Sciatic nerve (tissue), 2 donors: ENCODE results near the gene BMP10. TPM values are rescaled to one million over a fixed set of nuclear protein-coding genes. Genes with fewer than 3 reads are reported as not detected.
A peak's percentile ranks its signal among the peaks of the same experiment; 100 is the strongest.

Experiments used
- ATAC-seq: fragments of 200-7000 bp; cut with Tn5 transposase; one replicate; pipeline ENCODE4 v1.9.1; 2020; ENCODE audit warnings: mild to moderate bottlenecking, moderate library complexity
- DNase-seq: peaks from one replicate; pipeline ENCODE4 v3.0.0-alpha.2; 2020; ENCODE audit warnings: low spot score
- intact Hi-C: fragments of 100-400 bp; cut with DNase I; formaldehyde crosslinking; loops from one replicate; pipeline ENCODE4 v1.14.2; 2022
- total RNA-seq: library from RNA; stranded (reverse); fragmentation: NEBNext Ultra II Directional; extraction: Animal tissue kit (Norgen Biotek cat#: 25700); gene quantifications from one replicate; pipeline ENCODE4 v1.2.1, GENCODE V29; 2021
- donor health status: DM: no; HTN: no; CAD: no.
- donor health status: DM: no; HTN: no; CAD: no.

Gene BMP10, protein sequence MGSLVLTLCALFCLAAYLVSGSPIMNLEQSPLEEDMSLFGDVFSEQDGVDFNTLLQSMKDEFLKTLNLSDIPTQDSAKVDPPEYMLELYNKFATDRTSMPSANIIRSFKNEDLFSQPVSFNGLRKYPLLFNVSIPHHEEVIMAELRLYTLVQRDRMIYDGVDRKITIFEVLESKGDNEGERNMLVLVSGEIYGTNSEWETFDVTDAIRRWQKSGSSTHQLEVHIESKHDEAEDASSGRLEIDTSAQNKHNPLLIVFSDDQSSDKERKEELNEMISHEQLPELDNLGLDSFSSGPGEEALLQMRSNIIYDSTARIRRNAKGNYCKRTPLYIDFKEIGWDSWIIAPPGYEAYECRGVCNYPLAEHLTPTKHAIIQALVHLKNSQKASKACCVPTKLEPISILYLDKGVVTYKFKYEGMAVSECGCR
- total RNA-seq: not detected

DNA sequence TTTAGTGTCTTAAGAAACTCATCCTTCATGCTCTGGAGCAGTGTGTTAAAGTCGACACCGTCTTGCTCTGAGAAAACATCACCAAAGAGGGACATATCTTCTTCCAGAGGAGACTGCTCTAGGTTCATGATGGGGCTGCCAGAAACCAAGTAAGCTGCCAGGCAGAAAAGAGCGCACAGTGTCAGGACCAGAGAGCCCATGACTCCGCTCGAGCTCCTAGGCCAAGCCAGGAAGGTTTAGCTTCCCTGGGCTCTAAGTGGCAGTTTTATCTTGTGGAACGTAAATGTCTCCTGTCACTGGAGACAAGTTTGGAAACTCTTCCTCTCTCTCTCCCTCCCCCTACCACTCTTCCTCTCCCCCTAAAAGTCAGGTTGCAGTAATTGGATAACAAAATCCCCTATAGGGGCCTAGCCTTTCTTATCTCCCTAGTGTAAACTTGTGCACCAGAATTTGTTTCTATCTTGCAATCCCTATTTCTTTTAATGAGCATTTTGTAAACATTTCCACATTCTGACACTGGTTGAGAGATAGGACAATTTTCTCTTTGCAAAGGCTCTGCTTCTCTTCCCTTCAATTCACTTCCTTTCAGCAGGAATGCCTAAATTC lies at the start of gene BMP10:
Gene BMP10, minus strand, starts transcription at position 239 of the 606 bp plus-strand sequence. Its CDS starts 39 bp downstream, at position 200.
- intact Hi-C loops: no loop called here
- no peak for DNase-seq
- no peak for ATAC-seq

DNA sequence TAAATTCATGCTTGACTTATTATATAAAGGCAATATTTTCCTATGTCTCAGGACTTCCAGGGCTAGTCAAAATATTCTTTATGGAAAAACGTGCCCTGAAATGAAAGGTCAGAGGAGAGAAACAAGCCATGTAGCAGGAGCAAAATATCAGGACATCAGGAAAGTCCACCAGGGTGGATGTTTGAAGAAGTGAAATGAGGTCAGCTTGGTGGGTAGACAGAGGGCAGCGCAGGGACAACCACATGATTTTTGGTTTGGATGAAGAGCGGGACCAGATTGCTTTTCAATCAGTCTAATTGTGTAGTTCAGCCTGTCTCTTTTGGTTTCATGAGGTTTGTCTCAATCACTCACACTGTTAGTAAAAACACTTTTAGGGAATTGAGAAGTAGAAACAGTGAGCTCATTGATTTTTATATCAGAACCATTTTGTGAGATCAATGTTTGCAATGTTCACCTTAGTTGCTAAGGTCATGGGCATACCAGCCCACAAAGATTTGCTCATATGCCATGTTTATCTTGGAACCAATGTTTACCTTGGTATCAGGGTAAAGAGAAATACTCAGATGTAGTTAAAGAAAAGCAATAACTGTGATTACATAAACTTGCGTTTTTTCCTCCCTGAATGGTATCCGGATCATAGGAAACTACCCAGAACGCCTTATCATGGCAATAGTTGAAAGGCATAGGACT lies 49.4 kb upstream of the BMP10 start:
- intact Hi-C loops: no loop called here
- ATAC-seq: no peak
- DNase-seq: no peak

DNA sequence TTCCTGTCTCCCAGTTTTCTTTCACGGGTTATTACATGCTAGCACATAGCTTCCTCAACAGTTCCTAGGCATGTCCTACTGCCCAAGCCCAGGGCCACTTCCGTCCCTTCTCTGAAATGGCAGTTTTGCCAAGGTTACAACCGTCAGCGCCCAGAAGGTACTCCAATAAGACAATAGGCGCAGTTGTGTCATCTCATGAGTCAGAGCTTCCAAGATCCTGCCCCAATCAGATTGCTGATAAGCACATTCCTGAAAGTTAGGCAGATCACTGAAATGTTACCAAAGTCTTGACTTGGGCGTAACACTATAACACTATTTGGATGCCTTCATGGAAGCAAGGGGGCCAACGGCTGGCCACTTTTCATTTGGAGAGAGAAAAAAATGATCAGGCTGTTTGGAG lies 47.3 kb upstream of the BMP10 start:
- DNase-seq (no peak), ATAC-seq (no peak)
- intact Hi-C loops: no loop called here

DNA sequence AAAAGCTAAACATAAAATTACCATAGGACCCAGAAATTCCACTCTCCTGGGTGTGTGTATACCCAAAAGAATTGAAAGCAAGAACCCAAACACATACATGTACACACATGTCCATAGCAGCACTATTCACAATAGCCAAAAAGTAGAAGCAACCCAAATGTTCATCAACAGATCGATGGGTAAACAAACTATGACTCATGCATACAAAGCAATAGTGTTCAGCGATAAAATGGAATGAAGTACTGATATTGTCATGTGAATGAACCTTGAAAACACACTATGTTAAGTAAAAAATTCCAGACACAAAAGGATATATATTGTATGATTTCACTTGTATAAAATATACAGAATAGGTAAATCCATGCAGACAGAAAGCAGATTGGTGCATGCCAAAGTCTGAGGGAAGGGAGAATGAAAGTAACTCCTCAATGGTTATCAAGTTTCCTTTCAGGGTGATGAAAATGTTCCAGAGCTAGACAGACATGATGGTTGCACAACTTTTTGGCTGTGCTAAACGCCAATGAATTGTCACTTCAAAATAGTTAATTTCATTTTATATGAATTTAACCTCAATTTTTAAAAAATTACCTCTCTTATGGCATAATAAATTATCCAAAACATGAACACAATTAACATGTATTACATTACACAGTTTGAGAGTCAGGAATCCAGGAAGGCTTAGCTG lies 46.0 kb upstream of the BMP10 start:
- ATAC-seq (peak; percentile 52), DNase-seq (no peak)
- intact Hi-C loops: no loop called here

DNA sequence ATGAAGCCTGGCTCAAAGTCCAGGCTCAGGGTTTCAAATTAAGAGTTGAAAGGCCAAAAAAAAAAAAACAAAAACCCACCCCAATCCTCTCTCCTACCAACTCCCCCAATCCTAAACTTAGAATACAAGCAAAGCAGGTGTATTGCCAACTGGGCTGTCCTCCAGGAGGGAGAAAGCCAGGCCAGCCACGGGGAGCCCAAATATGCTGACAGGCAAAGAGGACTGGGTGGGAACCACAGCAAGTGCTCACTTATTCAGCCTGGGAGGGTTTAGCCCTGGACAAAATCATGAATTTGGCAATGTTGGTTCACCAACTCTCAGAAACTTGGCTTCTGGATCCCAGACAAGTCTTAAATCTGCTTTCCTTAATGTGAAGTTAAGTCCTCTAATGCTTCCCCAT lies 45.0 kb upstream of the BMP10 start:
- intact Hi-C loops: no loop called here
- DNase-seq (no peak), ATAC-seq (peak; percentile 39)

DNA sequence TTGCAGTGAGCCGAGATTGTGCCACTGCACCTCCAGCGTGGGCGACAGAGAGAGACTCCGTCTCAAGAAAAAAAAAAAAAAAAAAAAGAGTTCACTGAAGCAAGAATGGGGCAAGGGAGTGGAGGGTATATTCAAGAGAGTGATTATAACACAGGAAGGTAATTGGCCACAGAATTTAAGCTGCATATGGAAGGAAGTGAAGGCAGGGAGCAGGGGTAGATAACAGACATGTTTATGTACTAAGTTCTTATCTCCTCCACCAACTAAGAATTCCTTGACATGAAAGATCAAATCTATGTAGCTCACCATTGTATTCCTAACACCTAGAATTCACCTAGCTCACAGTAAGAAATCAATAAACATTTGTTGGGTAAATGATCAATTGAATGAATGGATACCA lies 44.2 kb upstream of the BMP10 start:
- DNase-seq: no peak
- intact Hi-C loops: no loop called here
- ATAC-seq: no peak

DNA sequence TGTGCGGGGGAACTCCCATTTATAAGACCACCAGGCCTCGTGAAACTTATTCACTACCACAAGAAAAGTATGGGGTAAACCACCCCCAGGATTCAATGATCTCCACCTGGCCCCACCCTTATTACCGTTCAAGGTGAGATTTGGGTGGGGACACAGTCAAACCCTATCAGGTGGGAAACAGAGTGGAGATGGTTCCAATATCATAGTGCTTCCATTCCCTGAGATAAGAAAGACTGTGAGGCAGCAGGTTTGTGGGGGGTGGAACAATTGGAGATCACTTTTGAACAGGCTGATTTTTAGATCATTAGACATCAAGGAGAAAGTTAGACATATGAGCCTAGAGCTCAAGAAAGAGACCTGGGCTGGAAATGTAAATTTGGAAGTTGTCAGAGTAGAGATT lies 42.2 kb upstream of the BMP10 start:
- intact Hi-C loops: no loop called here
- no peak for ATAC-seq
- no peak for DNase-seq

DNA sequence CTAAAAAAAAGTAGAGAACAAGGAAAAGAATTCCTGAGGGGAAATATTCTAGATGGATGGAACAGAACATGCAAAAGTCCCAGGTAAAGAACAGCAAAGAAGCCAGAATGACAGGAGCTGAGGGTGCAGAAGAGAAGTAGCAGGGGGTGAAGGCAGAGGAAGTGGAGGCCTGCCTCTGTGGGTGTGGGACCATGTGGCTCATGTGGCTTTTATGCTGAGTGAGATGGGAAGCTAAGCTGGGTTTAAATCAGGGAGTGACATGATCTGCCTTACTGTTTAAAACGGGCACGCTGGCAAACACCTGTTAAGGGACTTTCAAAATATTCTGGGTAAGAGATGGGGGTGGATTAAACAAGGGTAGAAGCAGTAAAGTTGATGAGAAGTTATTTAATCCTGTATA lies 41.5 kb upstream of the BMP10 start:
- no peak for ATAC-seq
- intact Hi-C loops: no loop called here
- no peak for DNase-seq

DNA sequence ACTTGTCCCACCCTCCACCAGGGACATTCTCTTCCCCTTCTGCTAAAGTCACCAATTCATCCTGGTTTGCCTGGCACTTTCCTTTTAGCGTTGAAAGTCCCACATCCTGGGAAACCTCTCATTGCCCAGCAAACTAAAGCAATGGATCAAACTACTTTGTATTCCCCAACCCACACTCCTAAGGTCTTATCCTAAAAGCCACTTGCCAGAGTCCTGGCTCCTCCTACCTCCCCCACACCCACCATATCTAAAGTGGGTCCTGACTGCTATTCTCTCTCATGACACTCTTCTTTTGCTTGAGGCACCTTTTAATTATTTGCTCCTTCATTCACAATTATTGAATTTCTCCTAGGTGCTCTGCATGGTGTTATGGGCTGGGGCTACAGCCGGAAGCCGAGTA lies 40.9 kb upstream of the BMP10 start:
- ATAC-seq: no peak
- no peak for DNase-seq
- intact Hi-C loops: no loop called here

DNA sequence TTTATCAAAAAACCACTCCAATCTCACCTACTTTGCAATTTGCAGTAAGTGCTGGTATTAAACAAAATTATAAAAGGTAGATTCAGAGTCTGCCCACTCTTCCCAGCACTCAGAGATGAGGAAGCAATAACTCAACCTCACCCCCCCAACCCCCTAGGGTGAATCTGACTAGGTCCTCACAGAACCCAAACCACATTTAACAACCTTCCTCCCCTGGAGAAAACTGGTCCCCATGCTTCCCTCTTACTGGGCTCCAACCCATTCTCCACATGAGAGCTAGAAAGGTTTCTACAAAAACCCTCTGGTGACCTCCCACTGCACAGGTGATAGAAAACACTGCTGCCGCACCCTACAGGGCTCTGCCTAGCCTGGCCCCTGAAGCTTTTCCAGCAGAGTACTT lies 40.5 kb upstream of the BMP10 start:
- DNase-seq (no peak), ATAC-seq (no peak)
- intact Hi-C loops: no loop called here

DNA sequence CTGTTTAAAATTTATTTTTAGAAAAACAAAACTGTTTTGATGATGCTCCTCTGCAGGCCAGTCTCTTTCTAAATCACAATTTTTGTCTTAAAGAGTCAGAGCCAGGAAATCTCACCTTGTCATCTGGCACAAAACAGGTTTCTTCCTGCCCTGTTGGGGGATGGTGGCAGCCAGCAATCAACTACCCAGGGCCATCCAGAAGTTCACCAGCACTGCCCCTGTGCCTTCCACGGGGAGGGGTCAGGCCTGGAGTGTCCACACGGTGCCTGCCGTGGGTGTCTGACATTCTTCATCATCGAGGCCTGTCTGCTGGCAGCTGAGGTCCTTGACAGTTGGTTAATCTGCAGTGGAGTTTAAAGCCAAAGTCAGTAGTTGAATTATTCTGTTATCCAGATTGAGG lies 40.0 kb upstream of the BMP10 start:
- DNase-seq (no peak), ATAC-seq (no peak)
- intact Hi-C loops: no loop called here

DNA sequence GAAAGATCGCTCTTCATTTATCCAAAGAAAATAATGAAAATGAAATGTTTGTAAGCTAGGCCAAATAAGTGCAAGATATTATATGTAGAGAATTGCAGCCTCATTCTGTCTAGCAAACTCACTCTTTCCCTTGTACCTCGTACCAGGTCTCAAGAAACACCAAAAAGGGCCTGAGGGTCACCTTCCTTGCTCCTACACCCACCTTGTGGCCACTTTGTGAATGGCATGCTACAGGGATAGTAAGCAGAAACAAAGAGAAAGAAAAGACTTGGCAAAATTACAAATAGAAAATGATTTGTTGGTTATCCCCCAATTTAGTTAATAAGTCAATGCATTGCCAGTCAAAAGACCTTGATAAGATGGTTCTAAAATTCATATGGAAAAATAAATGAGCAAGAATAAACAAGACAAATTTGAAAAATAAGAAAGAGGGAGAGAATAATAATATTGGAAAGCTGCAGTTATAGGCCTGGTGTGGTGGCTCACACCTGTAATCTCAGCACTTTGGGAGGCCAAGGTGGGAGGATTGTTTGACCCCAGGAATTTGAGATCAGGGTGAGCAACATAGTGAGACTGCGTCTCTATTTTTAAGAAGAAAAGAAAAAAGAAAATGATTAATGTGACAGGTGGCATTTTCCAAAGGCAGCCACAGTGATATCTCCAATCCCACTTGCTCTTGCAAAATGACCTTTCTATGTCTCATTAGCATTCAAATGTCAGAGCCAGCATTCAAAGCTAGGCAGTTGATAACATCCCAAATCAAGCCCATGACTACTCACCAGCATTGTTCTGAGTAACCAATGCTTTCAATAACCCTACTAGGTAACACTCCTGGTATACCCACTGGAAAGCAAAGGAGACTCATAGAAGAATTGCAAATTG lies 38.8 kb upstream of the BMP10 start:
- peak; percentile 65 for ATAC-seq
- DNase-seq: peak; percentile 88
- intact Hi-C loops: loop anchor here (5.0 kb wide), 1 partner anchor 158 kb away; no protein-coding TSS in a partner anchor

DNA sequence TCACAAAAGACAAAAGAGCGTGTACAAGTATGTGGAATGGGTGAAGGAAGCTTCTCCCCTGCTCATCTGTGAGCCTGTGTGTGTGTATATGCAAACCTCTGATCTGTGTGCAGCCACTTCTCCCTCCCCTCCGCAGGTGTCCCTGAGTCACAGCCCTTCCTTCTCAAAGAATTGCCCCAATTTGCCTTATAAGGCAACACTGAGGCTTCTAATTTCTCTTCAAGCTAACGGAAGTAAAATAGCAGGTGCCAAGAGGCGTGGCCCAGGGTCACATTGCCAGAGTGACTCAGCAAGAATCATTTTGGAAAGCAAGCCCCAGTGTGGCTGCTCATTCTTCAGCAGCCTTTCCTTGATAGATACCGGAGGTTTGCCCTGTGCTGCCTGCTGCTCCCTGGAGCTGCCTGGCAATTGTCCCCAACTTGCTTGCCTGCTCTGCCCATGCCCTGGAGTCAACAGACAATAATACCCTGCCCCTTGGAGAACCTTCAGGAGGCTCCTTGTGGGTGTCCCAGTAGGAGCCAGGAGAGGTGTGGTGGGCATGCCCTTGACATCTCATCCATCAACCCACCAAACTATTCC lies 37.3 kb upstream of the BMP10 start:
- DNase-seq (peak; percentile 76), ATAC-seq (peak; percentile 87)
- intact Hi-C loops: loop anchor here (5.0 kb wide), 1 partner anchor 156 kb away; no protein-coding TSS in a partner anchor

DNA sequence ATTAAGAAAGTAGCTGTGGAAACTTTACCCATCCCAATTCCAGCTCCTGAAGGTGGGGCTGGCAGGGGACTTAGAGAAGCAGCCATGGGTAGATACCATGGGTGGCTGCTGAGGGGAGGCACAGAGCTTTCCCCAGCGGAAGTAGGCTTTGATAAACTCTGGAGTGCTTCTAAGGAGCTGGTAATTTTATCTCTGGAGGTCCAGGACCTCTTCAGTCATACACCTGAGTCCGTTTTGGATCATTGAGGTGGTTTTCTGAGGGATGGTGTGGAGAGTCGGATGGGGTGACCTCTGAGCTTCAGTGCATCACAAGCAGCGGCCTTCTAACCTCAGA lies 36.7 kb upstream of the BMP10 start:
- ATAC-seq (no peak), DNase-seq (no peak)
- intact Hi-C loops: loop anchor here (5.0 kb wide), 1 partner anchor 156 kb away; no protein-coding TSS in a partner anchor

DNA sequence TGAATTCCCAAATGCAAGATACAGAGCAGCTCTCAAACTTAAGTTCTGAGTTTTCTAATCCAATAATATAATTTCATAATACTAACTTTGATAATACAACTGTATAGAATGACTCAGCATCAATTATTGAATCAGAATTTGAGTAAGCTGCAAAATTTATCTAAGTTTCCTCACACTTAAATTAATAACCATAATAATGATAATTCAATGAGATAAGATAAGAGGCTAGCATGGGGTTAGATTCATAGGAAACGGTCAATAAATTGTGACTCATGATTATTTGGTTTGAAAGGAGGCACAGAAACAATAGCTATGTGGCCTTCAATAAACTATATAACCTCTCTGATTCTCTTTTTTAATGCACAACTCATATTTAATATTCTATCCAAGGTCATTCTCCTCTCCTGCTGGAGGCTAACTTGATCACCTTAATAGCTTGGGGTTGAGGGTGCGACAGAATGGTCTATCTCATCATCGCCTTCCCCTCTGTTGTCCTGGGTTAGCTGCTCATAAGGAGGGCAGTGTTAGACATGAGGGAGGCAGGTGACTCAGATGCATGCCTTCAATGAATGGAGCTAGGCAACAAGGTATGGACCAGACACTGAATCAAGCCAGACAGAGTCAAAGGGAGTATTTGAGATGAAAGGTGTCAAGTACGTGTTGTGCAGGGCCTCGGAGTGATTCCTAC lies 36.2 kb upstream of the BMP10 start:
- DNase-seq (no peak), ATAC-seq (no peak)
- intact Hi-C loops: loop anchor here (5.0 kb wide), 1 partner anchor 155 kb away; no protein-coding TSS in a partner anchor

DNA sequence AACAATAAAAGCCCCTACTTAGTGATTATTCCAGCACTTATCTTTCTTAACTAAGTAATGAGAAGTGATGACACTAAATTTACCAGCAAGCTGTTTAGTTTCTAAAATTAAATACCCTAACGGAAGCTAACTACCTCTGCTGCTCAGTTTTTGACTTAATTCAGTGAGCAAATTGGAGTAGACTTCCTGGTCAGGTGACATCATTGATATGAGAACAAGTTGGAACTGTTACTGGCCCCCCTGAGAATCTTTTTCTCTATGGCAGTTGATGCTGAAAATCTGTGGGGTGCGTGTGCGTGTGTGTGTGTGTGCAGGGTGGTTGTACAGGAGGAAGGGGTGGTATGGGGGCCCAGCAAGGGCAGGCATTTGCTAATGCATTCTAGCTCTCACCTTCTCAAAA lies 35.5 kb upstream of the BMP10 start:
- intact Hi-C loops: loop anchor here (5.0 kb wide), 1 partner anchor 154 kb away; no protein-coding TSS in a partner anchor
- ATAC-seq (no peak), DNase-seq (no peak)

DNA sequence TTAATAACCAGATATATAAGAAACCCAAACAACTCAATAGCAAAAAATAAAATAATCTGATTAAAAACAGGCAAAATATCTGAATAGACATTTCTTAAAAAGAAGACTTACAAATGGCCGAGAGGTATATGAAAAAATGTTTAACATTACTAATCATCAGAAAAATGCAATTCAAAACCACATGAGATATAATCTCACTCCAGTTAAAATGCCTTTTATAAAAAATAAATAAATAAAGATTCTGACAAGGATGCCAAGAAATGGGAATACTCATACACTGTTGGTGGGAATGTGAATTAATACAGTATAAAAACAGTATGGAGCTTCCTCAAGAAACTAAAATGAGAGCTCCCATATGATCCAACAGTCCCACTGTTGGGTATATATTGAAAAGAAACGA lies 33.9 kb upstream of the BMP10 start:
- no peak for DNase-seq
- intact Hi-C loops: loop anchor here (5.0 kb wide), 1 partner anchor 153 kb away; no protein-coding TSS in a partner anchor

DNA sequence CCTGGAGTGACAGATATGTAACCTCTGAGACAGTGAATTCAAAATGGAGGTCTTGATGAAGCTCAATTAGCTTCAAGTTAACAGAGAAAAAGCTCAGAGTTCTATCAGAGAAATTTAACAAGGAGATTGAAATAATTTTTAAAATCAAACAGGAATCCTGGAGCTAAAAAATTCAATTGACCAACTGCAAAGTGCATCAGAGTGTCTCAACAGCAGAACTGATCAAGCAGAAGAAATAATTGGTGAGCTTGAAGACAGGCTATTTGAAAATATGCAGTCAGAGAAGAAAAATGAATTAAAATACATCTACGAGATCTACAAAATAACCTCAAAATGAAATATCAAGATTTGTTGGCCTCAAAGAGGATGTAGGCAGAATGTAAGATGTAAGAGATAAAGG lies 30.4 kb upstream of the BMP10 start:
- ATAC-seq: no peak
- intact Hi-C loops: no loop called here
- DNase-seq: no peak

More for the DNA sequence above, 33.9 kb upstream of the BMP10 start:
- no peak for ATAC-seq
